GM12874 (cell line): ENCODE results near the gene YEATS2.

Experiments used
- TF ChIP-seq, protein P1 (sequence below): IDR thresholded peaks from 2 replicates; pipeline ENCODE4 v1.5.1; 2011; ENCODE audit warnings: low read depth, mild to moderate bottlenecking, control low read depth, low read length, moderate library complexity; ENCODE audit not compliant: insufficient read depth

Gene YEATS2

DNA sequence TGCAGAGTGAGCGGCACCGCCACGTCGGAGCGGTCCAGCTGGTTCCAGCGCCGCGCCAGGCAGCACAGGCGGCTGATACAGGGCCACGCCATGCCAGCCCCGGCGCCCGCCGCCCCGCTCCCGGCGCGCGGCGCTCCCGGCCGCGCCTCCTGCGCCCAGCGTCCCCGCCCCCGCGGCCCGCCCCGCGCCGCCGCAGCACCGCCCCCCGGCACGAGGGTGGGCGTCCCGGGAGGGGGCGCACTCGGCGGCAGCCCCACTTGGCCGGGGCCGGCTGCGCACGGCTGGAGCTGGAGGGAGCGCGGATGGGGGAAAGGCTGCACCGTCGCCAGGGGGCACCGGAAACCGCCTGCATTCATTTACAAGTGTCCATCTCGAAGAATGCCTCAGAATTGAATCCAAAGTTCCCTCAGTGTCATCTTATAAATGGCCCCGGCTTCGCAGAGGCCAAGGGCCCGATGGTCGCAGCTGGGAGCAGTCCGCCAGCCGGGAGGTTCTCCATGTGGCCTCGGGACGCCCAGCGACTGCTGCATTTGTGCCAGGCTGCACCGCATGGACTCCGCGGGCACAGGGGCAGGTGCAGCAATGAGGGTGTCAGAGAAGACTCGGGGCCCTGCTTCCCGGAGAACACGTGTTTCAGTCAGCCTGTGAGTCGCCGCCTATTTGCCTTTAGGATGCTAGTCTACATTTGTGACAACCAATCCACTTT lies 128.0 kb downstream of the YEATS2 start, which contains the start of gene MAP6D1:
MAP6D1 (minus strand) TSS at position 122 of the 706 bp plus-strand sequence; CDS start at position 92, 30 bp downstream.
- TF ChIP-seq, protein P1, sequence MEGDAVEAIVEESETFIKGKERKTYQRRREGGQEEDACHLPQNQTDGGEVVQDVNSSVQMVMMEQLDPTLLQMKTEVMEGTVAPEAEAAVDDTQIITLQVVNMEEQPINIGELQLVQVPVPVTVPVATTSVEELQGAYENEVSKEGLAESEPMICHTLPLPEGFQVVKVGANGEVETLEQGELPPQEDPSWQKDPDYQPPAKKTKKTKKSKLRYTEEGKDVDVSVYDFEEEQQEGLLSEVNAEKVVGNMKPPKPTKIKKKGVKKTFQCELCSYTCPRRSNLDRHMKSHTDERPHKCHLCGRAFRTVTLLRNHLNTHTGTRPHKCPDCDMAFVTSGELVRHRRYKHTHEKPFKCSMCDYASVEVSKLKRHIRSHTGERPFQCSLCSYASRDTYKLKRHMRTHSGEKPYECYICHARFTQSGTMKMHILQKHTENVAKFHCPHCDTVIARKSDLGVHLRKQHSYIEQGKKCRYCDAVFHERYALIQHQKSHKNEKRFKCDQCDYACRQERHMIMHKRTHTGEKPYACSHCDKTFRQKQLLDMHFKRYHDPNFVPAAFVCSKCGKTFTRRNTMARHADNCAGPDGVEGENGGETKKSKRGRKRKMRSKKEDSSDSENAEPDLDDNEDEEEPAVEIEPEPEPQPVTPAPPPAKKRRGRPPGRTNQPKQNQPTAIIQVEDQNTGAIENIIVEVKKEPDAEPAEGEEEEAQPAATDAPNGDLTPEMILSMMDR, result peak; percentile 37

DNA sequence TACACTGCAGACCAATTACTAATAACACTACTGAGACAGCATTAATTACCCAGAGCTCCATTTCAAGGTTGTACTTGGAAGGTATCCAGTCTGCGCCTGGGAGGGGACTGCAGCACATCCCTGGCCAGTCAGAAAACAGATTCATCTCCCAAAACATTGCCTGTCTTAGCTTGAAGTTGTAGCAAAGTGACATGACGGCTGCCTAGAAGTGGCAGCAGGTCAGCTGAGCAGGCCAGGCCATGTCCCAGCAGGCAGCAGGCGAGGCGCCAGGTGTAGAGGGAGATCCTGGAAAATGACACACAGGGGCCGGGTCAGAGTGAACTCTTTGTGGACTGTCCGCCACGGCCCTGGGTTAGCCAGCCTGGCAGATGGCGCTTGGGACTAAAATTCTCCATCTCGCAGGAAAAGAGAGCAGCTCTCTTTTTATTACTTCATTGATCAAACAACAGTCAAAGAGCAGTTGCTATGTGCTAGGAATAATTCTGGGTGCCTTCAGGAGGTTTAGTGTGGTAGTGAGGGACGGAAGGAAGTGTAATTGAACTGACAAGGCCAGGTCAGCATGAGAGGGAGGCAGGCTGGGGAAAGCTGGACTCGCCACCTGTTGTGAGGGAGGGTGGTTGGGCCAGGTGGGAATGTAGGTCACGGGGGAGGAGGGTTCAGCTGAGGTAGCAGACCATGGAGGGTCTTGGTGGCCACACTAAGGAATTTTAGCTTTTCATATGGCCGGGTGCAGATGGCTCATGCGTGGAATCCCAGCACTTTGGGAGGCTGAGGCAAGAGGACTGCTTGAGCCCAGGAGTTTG lies 129.1 kb downstream of the YEATS2 start:
- TF ChIP-seq, protein P1, result no peak

DNA sequence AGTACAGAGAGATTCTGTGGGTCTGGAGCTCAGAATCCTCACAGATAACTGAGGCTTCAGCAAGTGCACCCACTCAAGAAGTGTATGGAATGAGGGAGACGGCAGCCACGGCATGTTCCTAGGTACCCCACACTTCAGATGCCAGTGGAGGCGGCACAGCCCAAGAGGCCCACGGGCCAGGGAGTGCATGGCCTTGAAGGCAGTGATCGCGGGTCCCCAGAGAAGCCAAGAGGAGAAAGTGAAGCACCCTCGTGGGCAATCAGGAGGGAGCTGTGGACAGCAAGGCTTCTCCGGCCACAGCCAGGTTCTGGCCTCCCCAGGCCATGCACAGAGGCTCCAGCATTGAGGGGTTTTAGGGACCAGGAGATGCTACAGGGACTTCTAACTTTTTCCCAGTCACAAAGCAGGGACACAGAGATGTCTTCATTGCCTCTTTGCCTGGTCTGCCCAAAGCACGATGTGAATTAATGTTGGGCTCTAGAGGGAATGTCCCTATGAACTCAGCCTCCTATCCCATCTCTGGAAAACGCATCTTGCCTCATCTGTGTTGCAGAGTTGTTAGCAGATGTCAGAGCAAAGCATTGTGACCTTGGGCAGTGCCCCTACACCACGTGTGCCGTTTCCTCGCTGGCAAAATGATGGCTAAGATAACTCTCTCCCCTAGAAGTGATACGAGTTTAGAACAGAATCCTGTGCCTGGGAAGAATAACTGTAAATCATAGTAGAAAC lies 130.4 kb downstream of the YEATS2 start:
- TF ChIP-seq, protein P1, result no peak

DNA sequence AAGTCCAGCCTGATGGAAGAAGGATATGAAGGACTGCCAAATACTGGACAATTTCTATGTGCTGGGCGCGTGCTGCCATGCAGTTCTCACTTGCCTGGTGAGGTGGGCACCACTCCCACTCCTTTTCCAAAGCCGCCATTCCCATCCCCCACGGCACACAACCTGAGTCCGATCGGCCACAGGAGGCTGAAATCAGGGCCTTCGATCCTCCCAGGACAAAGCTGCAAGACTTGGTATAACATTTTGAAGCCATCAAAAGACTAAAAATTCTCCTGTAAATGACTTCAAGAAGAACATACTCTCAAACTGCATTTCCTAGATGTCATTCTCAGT lies 130.9 kb downstream of the YEATS2 start:
- TF ChIP-seq, protein P1, result no peak

DNA sequence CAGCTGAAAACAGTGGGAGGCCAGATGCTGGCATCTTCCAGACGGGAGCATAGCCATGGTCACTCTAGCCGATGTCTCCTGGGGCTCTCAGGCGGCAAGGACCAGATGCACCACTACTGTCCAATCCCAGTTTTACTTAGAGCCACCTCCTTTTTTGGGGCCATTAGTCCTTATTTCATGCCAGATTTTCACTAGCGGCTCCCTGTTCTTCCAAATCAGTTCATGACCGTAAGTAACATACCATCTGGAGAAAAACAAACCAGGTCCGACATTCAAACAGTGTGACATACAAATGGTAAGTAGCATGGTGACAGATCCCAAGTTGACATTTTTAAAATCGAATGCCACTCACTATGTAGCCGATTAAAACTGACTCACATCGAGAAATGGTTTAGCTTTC lies 131.9 kb downstream of the YEATS2 start:
- TF ChIP-seq, protein P1, result no peak

DNA sequence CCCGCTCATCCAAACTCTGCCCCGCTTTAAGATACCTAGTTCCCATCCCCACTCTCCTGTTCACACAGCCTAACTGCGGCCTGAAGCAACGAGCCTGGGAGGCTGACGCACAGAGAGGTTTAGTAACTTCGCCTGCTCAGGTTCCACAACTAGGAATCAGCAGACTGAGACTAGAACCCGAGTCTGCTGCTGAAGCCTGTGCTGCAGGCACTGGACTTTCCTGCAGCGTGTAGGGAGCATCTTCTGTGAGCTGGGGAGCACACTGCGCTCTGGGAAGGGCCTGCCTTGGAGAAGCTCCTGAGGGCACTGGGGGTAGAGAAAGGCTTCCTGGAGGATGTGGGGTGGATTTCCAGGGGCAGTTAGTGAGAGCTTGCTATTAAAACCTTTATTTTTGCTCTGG lies 132.6 kb downstream of the YEATS2 start:
- TF ChIP-seq, protein P1, result no peak

DNA sequence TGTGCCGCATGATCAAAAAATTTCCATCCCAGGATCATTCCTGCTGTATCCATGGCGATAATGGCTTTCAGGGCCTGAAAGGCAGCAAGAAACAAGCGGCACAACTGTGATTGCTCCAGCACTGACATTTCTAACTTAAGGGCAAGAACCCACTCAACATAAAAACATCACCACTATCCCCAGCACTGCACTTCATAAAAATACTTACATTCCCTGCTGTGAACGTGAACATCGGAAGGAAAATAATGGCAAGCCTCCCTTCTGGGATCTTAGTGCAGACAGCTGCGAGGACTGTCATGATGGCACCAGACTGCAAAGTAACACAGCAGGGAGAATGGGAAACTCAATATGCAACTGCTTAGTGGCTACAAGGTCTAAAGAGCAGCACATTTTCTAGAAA lies 135.9 kb downstream of the YEATS2 start:
- TF ChIP-seq, protein P1, result no peak
